Measurements from ENCODE around the gene DUSP9.

DNA sequence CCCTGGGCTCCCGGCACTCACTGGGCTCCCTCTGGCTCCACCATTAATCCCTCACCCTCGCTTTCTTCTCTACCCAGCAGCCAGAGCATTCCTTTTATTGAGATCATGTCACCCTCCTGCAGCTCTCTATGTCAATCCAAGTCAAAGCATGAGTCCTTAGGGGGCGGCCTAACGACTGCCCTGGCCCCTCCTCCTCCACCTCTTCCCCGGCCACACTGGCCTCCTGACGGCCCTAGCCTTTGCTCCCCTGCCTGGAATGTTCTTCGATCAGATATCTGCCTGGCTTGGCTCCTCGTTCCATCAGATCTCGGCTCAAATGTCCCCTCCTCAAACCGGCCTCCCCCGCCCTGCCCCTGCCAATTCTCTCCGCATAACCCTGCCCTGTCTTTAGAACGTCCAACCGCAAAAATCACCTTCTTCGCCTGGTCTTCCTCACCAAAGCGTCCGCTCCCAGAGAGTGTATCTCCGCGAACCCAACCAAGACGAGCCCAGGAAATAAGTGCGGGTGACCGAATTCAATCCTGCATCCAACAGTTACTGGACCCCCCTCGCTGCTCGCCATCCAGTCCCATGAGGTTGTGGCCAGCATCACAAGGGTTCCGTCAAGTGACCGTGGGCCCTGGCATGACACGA lies 27.3 kb downstream of the DUSP9 start:
- TF ChIP-seq, protein P1, sequence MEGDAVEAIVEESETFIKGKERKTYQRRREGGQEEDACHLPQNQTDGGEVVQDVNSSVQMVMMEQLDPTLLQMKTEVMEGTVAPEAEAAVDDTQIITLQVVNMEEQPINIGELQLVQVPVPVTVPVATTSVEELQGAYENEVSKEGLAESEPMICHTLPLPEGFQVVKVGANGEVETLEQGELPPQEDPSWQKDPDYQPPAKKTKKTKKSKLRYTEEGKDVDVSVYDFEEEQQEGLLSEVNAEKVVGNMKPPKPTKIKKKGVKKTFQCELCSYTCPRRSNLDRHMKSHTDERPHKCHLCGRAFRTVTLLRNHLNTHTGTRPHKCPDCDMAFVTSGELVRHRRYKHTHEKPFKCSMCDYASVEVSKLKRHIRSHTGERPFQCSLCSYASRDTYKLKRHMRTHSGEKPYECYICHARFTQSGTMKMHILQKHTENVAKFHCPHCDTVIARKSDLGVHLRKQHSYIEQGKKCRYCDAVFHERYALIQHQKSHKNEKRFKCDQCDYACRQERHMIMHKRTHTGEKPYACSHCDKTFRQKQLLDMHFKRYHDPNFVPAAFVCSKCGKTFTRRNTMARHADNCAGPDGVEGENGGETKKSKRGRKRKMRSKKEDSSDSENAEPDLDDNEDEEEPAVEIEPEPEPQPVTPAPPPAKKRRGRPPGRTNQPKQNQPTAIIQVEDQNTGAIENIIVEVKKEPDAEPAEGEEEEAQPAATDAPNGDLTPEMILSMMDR (IDR thresholded peaks at IDR 0.05), result no peak
- no peak for TF ChIP-seq POLR2A (IDR thresholded peaks at IDR 0.05)

Data from testis (tissue), 2 donors.